Measurements from ENCODE around the gene PTPRH.

GRCh38 chr19:55246462-55247451, 37.5 kb upstream of the PTPRH start:
- TF ChIP-seq CTCF (IDR thresholded peaks at IDR 0.05) (no peak), EZH2 (IDR thresholded peaks at IDR 0.05; ENCODE audit: borderline replicate concordance, insufficient read depth, low read depth, low read length, poor library complexity, severe bottlenecking) (no peak)

All from B cell (primary cell).